Epidermal melanocyte (primary cell): ENCODE data around the gene SNRPD2.
"Not testable (repeated sequence)": the region's sequence is repeated elsewhere in the genome, so short reads cannot be mapped to it uniquely, and the experiment has no call there.

Source experiments
- DNase-seq: peaks from one replicate; pipeline ENCODE4 v3.0.0; 2011; ENCODE audit warnings: low spot score; ENCODE audit not compliant: insufficient read length

Gene SNRPD2

GRCh38 chr19:45705115-45705514 lies 13.4 kb upstream of the SNRPD2 start:
- no peak for DNase-seq

GRCh38 chr19:45701676-45702075 lies 9.9 kb upstream of the SNRPD2 start:
- DNase-seq = no peak

GRCh38 chr19:45693106-45693788 lies 1.5 kb upstream of the SNRPD2 start:
- peak; percentile 82 for DNase-seq

- DNase-seq = peak; percentile 96
Observed at GRCh38 chr19:45692187-45693105, 693 bp upstream of the SNRPD2 start, which contains the start of gene QPCTL. Gene QPCTL (plus strand): TSS chr19:45692666. CDS start chr19:45692704, 38 bp downstream.

- no peak for DNase-seq
Observed at GRCh38 chr19:45687599-45687998, 4.2 kb downstream of the SNRPD2 start.

- DNase-seq = not testable (repeated sequence)
Observed at GRCh38 chr19:45685045-45685444, 6.7 kb downstream of the SNRPD2 start.

- no peak for DNase-seq
Observed at GRCh38 chr19:45682908-45683307, 8.8 kb downstream of the SNRPD2 start.

- DNase-seq = no peak
Observed at GRCh38 chr19:45682117-45682516, 9.6 kb downstream of the SNRPD2 start.

GRCh38 chr19:45681391-45682015 lies 10.2 kb downstream of the SNRPD2 start:
- peak; percentile 93 for DNase-seq

- DNase-seq = no peak
Observed at GRCh38 chr19:45677351-45678230, 14.2 kb downstream of the SNRPD2 start.

GRCh38 chr19:45676851-45677263 lies 14.9 kb downstream of the SNRPD2 start:
- no peak for DNase-seq

- DNase-seq = no peak
Observed at GRCh38 chr19:45674946-45675345, 16.8 kb downstream of the SNRPD2 start.

- peak; percentile 79 for DNase-seq
Observed at GRCh38 chr19:45670670-45671453, 20.9 kb downstream of the SNRPD2 start.

- DNase-seq = no peak
Observed at GRCh38 chr19:45668342-45668871, 23.3 kb downstream of the SNRPD2 start.

GRCh38 chr19:45667620-45668341 lies 24.0 kb downstream of the SNRPD2 start, which contains the start of gene GIPR:
Gene GIPR (plus strand): TSS chr19:45668221. CDS start chr19:45669521, 1,300 bp downstream.
- DNase-seq = no peak

GRCh38 chr19:45664575-45664974 lies 27.2 kb downstream of the SNRPD2 start:
- DNase-seq = no peak

GRCh38 chr19:45663800-45664199 lies 28.0 kb downstream of the SNRPD2 start:
- DNase-seq = no peak

GRCh38 chr19:45660636-45661035 lies 31.1 kb downstream of the SNRPD2 start:
- no peak for DNase-seq

GRCh38 chr19:45659096-45659729 lies 32.5 kb downstream of the SNRPD2 start:
- DNase-seq = no peak
